Smooth muscle cell (in vitro differentiated cells): ENCODE data around the gene USH2A. TPM values are rescaled to one million over a fixed set of nuclear protein-coding genes. Genes with fewer than 3 reads are reported as not detected.

Experiments
- DNase-seq: peaks from one replicate; lab custom pipeline; 2025; ENCODE audit not compliant: unreplicated experiment; lab: John Stamatoyannopoulos, UW
- H2AFZ ChIP-seq: fragments of 200-600 bp; sonication (generic); 2 replicates; pipeline ENCODE4 v1.6.0; 2016; ENCODE audit warnings: antibody characterized with exemption, low read depth, mild to moderate bottlenecking
- H3F3A ChIP-seq: fragments of 200-600 bp; sonication (generic); 2 replicates; pipeline ENCODE4 v1.6.0; 2017; ENCODE audit warnings: antibody characterized with exemption, low read depth
- H3K27ac ChIP-seq: fragments of 200-600 bp; sonication (generic); 2 replicates; pipeline ENCODE4 v1.5.1; 2016; ENCODE audit warnings: low read depth, mild to moderate bottlenecking
- H3K27me3 ChIP-seq: fragments of 200-600 bp; sonication (generic); 2 replicates; pipeline ENCODE4 v1.6.1; 2016; ENCODE audit warnings: low read depth, mild to moderate bottlenecking
- H3K36me3 ChIP-seq: fragments of 200-600 bp; sonication (generic); 2 replicates; pipeline ENCODE4 v1.5.1; 2016; ENCODE audit warnings: low read depth
- H3K4me1 ChIP-seq: fragments of 200-600 bp; sonication (generic); 2 replicates; pipeline ENCODE4 v1.5.1; 2016; ENCODE audit warnings: low read depth
- H3K4me2 ChIP-seq: fragments of 200-600 bp; sonication (generic); 2 replicates; pipeline ENCODE4 v1.6.0; 2016; ENCODE audit warnings: mild to moderate bottlenecking
- H3K4me3 ChIP-seq: fragments of 200-600 bp; sonication (generic); 2 replicates; pipeline ENCODE4 v1.5.1; 2016; ENCODE audit warnings: mild to moderate bottlenecking
- H3K79me2 ChIP-seq: fragments of 200-600 bp; sonication (generic); 2 replicates; pipeline ENCODE4 v1.6.0; 2016; ENCODE audit warnings: low read depth, mild to moderate bottlenecking
- H3K9ac ChIP-seq: fragments of 200-600 bp; sonication (generic); 2 replicates; pipeline ENCODE4 v1.6.0; 2016; ENCODE audit warnings: low read depth
- H3K9me3 ChIP-seq: fragments of 200-600 bp; sonication (generic); replicated peaks from 2 replicates; pipeline ENCODE4 v1.5.1; 2016; ENCODE audit warnings: low read depth
- H4K20me1 ChIP-seq: fragments of 200-600 bp; sonication (generic); 2 replicates; pipeline ENCODE4 v1.6.0; 2016; ENCODE audit warnings: low read depth
- WGBS: methylation state at CpG from one replicate; pipeline ENCODE4 v1.1.7; 2016; ENCODE audit warnings: low lambda C conversion rate; 5-methylcytosine and 5-hydroxymethylcytosine counted together
- polyA plus RNA-seq: library from polyadenylated mRNA; unstranded; fragments of >200 nt; fragmentation: Nextera tagmentation; extraction: Ambion mirVana; gene quantifications from 2 replicates; pipeline ENCODE4 v1.2.1, GENCODE V29; 2016
- total RNA-seq: library from RNA; depleted of rRNA; stranded (reverse); fragments of >200 nt; gene quantifications from 2 replicates; pipeline ENCODE4 v1.2.3, GENCODE V29; 2014
- TF ChIP-seq, protein P1 (sequence below): fragments of 200-600 bp; sonication (generic); IDR thresholded peaks from 2 replicates; pipeline ENCODE4 v1.5.1; 2017; ENCODE audit warnings: borderline replicate concordance, mild to moderate bottlenecking, antibody characterized with exemption; ENCODE audit not compliant: insufficient read depth, poor library complexity, severe bottlenecking

USH2A gene
- total and polyA plus RNA-seq, 2 experiments from 2014 or later = under 0.01 TPM; not detected in 1

- 85% methylated on average over 2 of the region's 2 CpGs for WGBS
- no peak for DNase-seq
- Histone ChIP-seq H3K27me3 (no peaks in the 10 kb centered on the region), H3K9ac (no peak overlapping the region), H2AFZ (no peak overlapping the region), H4K20me1 (no peaks in the 10 kb centered on the region), H3K36me3 (no peaks in the 10 kb centered on the region), H3K9me3 (no peaks in the 10 kb centered on the region), H3K79me2 (no peaks in the 10 kb centered on the region), H3K27ac (no peak overlapping the region), H3K4me3 (no peak overlapping the region), H3K4me2 (no peak overlapping the region), H3F3A (no peaks in the 10 kb centered on the region), H3K4me1 (no peaks in the 10 kb centered on the region)
- TF ChIP-seq, protein P1, sequence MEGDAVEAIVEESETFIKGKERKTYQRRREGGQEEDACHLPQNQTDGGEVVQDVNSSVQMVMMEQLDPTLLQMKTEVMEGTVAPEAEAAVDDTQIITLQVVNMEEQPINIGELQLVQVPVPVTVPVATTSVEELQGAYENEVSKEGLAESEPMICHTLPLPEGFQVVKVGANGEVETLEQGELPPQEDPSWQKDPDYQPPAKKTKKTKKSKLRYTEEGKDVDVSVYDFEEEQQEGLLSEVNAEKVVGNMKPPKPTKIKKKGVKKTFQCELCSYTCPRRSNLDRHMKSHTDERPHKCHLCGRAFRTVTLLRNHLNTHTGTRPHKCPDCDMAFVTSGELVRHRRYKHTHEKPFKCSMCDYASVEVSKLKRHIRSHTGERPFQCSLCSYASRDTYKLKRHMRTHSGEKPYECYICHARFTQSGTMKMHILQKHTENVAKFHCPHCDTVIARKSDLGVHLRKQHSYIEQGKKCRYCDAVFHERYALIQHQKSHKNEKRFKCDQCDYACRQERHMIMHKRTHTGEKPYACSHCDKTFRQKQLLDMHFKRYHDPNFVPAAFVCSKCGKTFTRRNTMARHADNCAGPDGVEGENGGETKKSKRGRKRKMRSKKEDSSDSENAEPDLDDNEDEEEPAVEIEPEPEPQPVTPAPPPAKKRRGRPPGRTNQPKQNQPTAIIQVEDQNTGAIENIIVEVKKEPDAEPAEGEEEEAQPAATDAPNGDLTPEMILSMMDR = no peak
These were observed 97.3 kb downstream of the USH2A start for GRCh38 chr1:216325946-216326345.

DNA sequence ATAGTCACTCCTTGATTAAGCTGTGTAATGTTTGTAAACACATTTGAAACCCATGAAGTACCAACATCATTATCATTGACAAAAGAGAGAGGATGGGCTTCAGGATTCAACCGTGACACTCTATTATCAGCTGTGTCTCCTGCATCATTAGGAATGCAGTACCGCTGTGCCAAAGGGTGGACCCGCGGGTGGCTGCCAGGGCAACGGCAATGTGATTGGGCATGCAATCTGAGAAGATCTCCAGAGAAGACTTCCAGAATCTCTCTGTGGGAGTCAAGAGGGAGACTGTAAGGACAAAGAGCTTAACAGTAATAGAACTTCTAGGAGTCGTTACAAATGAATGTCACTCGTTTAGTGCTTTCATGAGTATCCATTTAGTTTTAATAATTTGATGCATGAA lies 97.9 kb downstream of the USH2A start:
- Histone ChIP-seq H3K9ac (no peak overlapping the region), H3K79me2 (no peaks in the 10 kb centered on the region), H2AFZ (no peak overlapping the region), H3K36me3 (no peaks in the 10 kb centered on the region), H3K4me2 (no peak overlapping the region), H3K4me1 (no peaks in the 10 kb centered on the region), H3F3A (no peaks in the 10 kb centered on the region), H3K27ac (no peak overlapping the region), H3K4me3 (no peak overlapping the region), H3K9me3 (no peaks in the 10 kb centered on the region), H4K20me1 (no peaks in the 10 kb centered on the region), H3K27me3 (no peaks in the 10 kb centered on the region)
- TF ChIP-seq, protein P1 = no peak
- no peak for DNase-seq
- WGBS = 86% methylated on average over 7 of the region's 7 CpGs

DNA sequence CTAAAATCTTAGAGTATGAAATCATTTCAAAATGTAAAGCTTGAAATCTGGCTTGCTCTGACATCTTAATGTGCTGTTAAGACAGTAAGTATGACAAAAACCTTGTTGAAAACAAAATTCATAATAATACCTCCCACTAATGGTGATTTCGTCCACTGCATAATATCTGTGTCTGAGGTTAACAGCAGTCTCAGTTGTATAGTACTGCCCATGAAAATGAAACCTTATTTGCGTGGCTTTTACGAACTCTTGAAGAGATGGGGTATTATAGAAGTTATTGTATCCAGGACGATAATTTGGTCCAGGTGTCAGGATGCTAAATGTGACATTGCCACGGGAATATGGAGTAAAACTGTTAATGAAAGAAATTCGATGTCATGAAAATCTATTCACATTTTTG lies 99.9 kb downstream of the USH2A start:
- Histone ChIP-seq H3K4me1 (no peaks in the 10 kb centered on the region), H3K27ac (no peak overlapping the region), H3K27me3 (no peaks in the 10 kb centered on the region), H3F3A (no peaks in the 10 kb centered on the region), H3K79me2 (no peaks in the 10 kb centered on the region), H3K36me3 (no peaks in the 10 kb centered on the region), H3K4me3 (no peak overlapping the region), H4K20me1 (no peaks in the 10 kb centered on the region), H2AFZ (no peak overlapping the region), H3K9ac (no peak overlapping the region), H3K9me3 (no peaks in the 10 kb centered on the region), H3K4me2 (no peak overlapping the region)
- TF ChIP-seq, protein P1 = no peak
- 84% methylated on average over 6 of the region's 6 CpGs for WGBS
- DNase-seq = no peak

GRCh38 chr1:216314379-216315095 lies 108.7 kb downstream of the USH2A start:
- H3K4me3 ChIP-seq = no peak overlapping the region
- H3K36me3 ChIP-seq = no peaks in the 10 kb centered on the region
- H3K27me3 ChIP-seq = no peaks in the 10 kb centered on the region
- 92% methylated on average over 3 of the region's 3 CpGs for WGBS
- no peaks in the 10 kb centered on the region for H4K20me1 ChIP-seq
- H3K4me2 ChIP-seq = no peak overlapping the region
- H3K9me3 ChIP-seq = no peaks in the 10 kb centered on the region
- no peaks in the 10 kb centered on the region for H3K79me2 ChIP-seq
- no peak for DNase-seq
- TF ChIP-seq, protein P1 = no peak
- no peak overlapping the region for H3K27ac ChIP-seq
- H3K4me1 ChIP-seq = no peaks in the 10 kb centered on the region
- no peak overlapping the region for H3K9ac ChIP-seq
- peak overlapping the region; percentile 25 for H2AFZ ChIP-seq
- H3F3A ChIP-seq = no peaks in the 10 kb centered on the region
